HG03196 (cell line): ENCODE data around the gene SLX4.

ENCODE experiments used
- ATAC-seq: cut with Tn5 transposase; IDR thresholded peaks from one replicate; pipeline ENCODE4 v1.9.1; 2021; ENCODE audit not compliant: unreplicated experiment

Gene SLX4

DNA sequence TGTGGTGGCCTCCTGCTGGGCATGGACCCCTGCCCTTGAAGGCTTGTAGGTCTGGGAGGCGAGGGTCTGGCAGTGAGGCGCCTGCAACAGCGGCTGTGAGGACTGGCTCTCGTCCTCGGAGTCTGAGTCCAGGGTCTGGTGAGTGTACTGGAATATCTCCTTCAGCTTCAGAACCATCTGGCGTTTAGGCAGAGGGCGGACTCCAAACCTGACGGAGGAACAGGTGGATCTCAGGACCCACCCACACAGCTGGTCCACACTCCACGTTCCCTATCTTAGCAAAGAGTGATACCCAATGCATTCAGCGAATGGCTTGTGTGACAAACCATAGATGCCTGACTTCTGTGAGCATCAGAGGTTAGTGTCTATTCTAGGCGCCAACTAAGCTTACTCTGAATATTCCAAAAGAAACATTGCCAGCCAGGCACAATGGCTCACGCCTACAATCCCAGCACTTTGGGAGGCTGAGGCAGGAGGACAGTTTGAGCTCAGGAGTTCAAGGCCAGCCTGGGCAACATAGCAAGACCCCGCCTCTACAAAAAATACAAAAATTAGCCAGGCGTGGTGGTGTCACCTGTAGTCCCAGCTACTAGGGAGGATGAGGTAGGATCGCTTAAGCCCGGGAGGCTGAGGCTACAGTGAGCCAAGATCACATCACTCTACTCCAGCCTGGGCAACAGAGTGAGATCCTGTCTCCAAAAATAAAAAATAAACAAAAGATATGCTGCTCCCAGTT is 27.9 kb downstream of the SLX4 start:
- no peak for ATAC-seq

DNA sequence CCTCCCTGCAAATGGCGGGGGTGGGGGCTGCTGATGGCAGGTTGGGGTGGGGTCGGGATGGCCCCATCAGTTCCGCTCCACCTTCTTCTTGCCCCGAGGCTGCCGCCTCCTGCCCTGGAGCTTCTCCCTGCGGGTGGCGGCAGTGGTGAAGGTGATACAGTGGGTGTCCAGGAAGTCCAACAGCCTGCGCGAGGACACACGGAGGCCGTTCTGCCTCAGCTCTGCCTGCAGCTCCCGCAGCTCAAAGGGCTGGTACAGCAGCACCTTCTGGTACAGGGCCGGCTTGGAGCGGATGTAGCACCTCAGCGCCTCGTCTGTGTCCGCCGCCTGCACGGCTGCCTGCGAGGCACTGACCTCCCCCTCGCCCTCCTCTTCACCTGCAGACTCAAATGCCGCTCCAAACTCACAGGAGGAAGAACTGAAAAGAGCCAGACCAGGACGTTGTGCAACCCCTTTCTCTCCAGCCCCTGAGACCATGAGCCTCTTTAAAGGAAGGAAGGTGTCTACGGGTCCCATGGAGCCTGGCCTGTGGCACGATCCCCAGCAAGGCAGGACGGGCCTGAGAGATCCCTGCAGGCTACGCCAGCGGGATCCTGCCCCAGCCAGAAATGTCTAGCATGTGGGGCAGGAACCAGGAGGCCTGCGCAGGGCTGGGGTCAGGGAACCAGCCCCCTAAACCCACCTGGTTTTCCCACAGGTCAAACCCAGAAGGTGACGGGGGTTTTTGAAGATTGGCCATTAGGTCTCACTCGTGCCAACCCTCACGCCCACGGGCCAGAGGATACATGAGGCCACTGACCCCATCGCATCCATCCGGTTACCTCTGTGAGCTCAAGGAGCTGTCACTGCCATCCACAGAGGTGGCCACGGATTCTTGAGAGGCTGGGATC is 28.9 kb downstream of the SLX4 start:
- ATAC-seq, result no peak

- ATAC-seq, result no peak
These were observed 30.0 kb downstream of the SLX4 start for GRCh38 chr16:3581392-3581791.

DNA sequence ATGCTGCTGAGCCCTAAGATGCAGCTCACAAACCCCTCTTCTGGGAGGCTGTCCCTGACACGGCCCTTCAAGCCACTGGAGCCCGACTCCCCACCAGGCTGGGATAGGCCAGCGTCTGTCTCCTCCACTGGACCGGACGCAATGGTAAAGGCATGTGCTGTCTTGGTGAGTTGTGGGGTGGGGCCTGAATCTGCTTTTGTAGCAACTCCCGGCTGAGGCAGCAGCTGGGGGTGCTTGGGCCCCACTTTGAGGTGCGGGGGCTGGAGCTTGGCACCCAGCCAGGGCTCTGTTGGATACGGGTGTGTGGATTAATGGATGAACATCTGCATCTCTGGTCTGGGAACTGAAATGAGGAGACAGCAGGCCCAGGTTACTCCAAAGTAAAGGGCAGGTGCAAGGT is 30.7 kb downstream of the SLX4 start:
- no peak for ATAC-seq

DNA sequence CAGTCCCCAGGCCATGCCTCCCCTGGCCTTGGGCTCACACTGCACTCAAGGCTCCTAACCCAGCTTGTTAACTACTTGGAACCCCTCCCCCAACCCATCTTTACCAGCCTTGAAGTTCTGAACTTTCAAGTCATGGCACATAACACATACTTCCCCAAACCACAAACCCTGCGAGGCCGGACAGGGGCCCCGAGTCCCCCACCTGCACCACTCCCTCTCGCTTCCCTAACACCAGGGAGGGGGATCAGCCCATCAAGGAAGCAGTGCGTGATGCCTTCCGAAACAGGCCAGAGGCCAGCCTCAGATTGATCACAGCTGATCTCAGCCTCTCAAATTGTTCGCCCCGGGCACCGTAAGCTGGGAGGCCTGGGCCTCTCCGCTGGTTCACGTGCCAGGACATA is 31.2 kb downstream of the SLX4 start:
- no peak for ATAC-seq

- no peak for ATAC-seq
These were observed 31.6 kb downstream of the SLX4 start for GRCh38 chr16:3579776-3580175.

DNA sequence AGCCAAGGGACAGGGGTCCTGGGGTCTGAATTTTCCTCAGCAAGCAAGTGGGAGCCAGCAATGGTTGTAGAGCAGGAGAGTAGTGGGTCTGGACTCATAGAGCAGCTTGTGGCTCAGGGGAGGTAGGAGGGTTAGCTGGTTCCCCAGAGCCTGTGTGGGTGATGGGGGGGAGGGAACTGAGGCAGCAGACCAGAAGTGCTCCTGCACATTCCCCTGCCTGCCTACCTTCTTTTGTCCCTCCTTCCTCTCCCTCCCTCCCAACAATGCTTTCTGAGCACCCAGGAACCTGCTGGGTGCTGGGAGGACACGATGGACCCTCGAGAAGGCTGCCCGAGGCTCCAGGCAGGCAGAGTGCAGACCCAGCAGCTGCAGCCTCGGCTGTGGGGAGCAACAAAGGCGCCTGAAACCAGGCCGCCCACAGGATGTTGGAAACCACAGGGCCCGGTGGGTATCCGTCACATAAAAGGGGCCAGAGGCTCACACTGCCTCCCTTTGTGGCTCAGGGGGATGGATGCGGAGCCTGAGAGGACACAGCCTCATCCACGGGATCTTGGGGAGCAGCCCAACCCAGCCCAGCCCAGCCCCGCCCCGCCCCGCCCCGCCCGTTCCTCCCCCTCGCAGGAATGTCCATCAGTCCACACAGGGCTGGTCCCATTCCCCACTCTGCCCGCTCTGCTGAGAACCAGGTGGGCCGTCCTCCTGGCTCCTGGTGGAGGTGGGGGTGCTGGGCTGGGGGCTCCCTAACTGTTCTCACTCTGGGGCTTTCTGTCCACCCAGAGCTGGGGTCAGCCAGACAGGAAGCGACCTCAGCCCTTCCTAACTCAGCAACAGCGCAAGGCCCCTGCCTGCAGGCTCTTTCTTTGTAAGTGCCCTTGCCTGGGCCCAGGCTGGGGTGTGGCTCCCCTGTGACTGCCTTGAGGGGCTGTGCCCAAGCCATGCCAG is 32.5 kb downstream of the SLX4 start:
- peak; percentile 48 for ATAC-seq

- no peak for ATAC-seq
These were observed 33.3 kb downstream of the SLX4 start for GRCh38 chr16:3578121-3578520.

DNA sequence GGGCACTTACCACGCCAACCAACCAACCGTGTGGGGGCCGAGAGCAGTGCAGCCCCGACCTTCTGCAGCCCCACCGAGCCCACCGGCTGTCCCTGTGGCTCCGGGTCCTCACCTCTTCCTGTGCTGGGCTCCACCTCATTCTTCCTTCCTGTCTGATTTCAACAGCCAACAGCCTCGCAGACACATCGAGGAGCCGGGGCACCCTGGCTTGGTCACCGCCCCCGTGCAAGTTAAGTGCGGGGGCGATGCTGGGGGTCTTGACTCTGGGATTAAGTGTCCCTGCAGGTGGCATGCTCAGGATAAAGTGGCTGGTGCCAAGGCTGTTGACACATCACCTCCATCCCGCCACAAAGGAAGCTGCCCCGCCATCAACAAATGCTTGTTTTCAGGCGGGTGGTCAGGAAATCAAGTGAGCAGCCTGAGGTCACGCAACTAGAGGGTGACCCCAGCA is 34.1 kb downstream of the SLX4 start, which contains the start of gene NLRC3:
TSS of gene NLRC3 (minus strand) at position 102 of the 451 bp plus-strand sequence. CDS start 12,367 bp downstream, outside the sequence.
- ATAC-seq, result no peak

DNA sequence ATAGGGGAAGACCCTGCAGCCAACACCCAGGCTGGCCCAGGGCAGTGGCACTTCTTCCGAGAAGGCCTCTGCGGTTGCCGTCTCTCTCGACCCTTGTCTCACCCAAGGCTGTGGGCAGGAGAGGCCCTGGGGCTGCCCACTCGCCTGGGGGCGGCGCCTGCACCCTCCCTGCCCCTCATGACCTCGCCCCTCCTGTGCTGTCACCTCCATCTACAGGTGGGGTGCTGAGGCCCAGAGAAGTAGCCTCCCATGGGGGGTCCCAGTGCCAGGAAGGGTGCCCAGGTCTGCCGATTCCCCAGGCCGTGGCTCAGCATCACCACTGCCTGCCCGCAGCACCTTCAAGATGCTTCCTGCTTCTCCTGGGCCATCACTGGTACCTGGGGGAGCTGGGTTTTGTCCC is 35.2 kb downstream of the SLX4 start:
- ATAC-seq, result no peak

DNA sequence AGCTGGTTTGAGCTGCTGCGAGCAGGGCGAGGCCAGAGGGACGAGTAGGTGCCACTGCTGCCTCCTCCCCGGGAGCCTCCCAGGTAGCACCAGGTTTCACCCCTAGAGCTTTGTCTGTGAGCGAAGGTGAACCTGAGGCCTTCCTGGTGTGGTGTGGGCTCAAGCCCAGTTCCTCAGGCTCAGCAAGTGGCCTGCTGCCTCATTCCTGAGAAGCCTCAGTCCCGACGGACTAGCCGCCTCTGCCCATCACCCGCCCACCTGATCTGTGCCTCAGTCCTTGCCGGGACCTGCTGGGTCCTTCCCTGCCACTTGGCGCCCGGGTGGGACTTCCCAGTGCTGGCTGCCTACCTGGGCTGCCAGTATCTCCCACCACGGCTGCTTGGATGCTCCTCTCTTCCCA is 35.9 kb downstream of the SLX4 start:
- ATAC-seq, result no peak

GRCh38 chr16:3574195-3574594 is 37.2 kb downstream of the SLX4 start:
- ATAC-seq, result no peak

GRCh38 chr16:3573146-3573815 is 38.1 kb downstream of the SLX4 start:
- no peak for ATAC-seq

DNA sequence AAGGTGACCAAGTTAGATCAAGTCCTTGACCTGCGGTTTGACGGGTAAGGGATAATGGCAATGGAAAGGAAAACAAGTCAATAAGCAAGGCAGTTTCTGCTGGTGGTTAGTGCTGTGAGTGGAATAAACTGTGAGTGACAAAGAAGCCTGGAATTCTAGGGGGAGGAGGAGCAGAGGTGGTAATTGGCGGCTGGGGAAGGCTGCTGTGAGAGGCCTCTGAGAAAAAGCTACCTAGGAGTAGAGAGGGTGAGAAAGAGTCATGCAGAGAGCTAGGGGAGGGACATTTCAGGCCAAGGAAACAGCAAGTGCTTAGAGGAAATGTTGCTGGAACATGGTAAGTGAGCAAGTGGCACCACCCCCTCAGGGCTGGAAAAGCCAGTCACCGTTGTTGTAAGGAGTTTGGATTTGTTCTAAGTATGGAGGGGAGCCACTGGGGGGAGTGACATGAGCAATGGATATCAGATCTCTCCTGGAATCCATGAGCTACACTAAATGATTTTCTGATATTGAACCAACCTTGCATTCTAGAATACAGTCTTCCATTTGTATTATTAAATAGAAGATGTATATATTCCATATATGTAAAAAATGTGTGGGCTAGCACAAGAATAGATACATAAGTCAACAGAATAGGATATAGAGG is 40.9 kb downstream of the SLX4 start:
- no peak for ATAC-seq

- no peak for ATAC-seq
These were observed 41.6 kb downstream of the SLX4 start for GRCh38 chr16:3569851-3570250.

DNA sequence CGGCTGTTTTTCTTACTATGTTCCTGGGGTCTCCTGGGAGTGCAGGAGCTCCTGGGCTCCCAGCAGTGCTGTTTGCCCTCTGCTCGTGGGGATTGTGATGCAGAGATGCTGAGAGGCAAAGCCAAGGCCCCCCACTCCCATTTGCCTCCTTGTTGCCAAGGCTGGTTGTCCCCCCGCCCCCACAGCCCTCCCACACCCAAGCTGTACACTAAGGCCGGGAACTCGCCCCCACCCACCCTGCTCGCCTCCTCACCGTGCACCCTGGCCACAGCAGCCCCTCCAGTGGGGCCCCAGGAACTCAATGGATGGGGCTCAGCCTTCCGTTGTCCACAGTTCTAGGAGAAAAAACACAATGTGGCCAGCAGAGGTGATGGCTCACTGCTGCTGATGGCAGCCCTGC is 44.4 kb downstream of the SLX4 start:
- ATAC-seq, result no peak

DNA sequence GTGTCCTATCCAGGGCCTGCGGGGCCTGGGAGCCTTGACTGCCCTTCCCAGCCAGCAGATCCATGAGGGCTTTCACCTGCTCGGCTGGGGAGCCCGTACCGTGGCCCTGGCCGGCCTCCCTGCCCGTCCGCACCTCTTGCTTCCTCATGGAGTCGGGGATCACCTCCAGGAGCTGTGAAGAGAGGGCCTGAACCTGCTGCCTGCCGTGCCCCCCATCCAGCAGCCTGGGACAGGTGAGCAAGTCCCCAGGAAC is 46.6 kb downstream of the SLX4 start:
- no peak for ATAC-seq

DNA sequence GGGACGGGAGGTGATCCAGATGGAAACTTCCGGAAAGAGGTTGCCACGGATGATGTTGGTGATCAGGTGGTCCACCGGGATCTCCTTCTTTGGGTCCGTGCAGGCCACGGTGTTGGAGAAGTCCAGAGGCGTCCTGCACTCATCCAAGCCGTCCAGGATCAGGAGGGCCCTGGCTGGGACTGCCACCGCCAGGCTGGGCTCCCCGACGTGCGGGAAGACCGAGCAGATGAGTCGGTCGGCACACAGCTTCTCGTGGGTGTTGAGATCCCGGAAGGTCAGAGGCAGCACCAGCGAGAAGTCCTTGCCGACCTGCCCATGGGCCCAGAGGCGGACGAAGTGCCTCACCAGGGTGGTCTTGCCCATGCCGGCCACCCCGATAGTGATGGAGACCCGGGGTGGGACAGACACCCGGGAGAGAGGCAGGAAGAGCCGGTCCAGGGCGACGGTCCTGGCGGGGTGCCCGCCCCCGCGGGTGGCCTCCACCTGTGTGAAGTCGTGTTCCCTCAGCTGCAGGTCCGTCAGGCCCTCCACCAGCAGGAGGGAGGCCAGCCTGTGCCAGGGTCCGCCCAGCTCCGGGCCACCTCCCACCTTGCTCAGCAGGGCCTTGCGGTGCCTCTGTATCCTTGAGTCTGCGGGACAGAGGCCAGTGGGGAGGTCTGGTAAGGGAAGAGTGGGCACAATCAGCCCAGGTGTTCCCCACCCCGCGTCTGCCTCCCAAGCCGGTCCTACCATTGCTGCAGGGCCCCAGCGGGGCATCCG is 47.1 kb downstream of the SLX4 start:
- ATAC-seq, result no peak

GRCh38 chr16:3562914-3563480 is 48.4 kb downstream of the SLX4 start:
- ATAC-seq, result no peak
